Uterus (tissue), 2 donors: ENCODE results near the gene TUBB1.
A peak's percentile ranks its signal among the peaks of the same experiment; 100 is the strongest.

Source experiments
- CTCF ChIP-seq, 4 experiments: fragments of 200-600 bp in 2 of 4; fragments of 450-650 bp in 2 of 4; sonication (generic) in 2 of 4; IDR thresholded peaks; one replicate each; pipeline ENCODE4 v1.5.1; 2016 to 2019; ENCODE audit warnings: antibody characterized with exemption in 4 of 4, mild to moderate bottlenecking in 2 of 4, moderate library complexity in 1 of 4
- POLR2A ChIP-seq, 2 donors: fragments of 450-650 bp; IDR thresholded peaks; one replicate each; pipeline ENCODE4 v1.6.1; 2016; ENCODE audit warnings: antibody characterized with exemption in 2 of 2, mild to moderate bottlenecking in 1 of 2, moderate library complexity in 1 of 2

DNA sequence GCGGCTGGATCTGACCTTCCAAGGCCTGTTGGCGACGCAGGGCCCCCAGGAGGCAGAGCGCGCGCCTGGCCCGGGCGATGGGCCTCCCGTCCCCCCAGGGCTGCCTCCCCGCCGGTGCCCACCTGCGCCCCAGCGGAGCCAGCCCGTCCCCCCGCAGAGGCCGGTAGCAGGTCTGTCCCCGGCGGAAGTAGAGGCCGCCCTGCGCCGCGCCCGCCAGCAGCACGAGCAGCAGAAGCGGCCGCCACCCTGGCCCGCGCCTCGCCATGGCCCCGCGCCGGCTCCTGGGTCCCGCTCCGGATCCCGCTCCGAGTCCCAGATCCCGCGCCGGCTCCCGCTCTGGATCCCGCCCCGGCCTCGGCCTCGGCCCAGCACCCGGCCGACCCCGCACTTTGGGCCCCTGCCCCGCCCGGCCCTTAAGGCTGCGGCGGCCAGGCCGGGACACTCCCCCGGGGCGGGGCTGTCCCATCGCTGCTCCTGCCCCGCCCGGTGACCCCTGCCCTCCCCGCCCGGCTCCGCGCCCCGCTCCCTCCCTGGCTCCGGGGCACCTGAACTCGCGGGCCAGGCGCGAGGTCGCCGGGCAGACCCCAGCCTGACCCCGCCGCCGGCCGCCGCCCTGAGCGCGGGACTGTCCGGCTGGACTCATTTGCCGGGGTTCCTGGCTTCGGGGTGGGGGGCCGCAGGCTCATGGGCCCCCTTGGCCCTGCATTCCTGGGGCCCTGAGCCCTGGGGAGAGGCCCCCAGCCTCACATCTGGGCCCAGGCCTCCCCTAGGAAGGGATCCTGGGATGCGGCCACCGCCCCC lies 12.2 kb upstream of the TUBB1 start, which contains the start of gene CTSZ:
- TF ChIP-seq CTCF (IDR thresholded peaks at IDR 0.05) (no peak), POLR2A (IDR thresholded peaks at IDR 0.05) (peak in 1 of 2 donors; percentile 39)
